Measurements from ENCODE around the gene CENPC. TPM values are rescaled to one million over a fixed set of nuclear protein-coding genes. Genes with fewer than 3 reads are reported as not detected.

The CENPC gene
- total RNA-seq, 1 experiment from 2014 or later: 17.7 TPM

GRCh38 chr4:67521506-67521905 is 23.8 kb downstream of the CENPC start:
- ChIA-PET POLR2A (no interaction called here), CTCF (no interaction called here)
- no peaks in the 10 kb centered on the region for H3K27me3 Mint-ChIP-seq (ENCODE audit: insufficient read depth, unreplicated experiment)
- DNase-seq (ENCODE audit: unreplicated experiment): no peak
- peaks cover 31% of the 10 kb centered on the region for H3K36me3 Mint-ChIP-seq (ENCODE audit: insufficient read depth, unreplicated experiment)
- TF ChIP-seq CTCF (IDR thresholded peaks at IDR 0.05; ENCODE audit: unreplicated experiment): no peak
- no peak overlapping the region for H3K4me3 Mint-ChIP-seq (ENCODE audit: unreplicated experiment)
- peaks cover 17% of the 10 kb centered on the region for H3K4me1 Mint-ChIP-seq (ENCODE audit: insufficient read depth, unreplicated experiment)
- BruUV-seq (replicated peaks): no TSS peak
- intact Hi-C loops (cut with micrococcal nuclease): no loop called here
- H3K9me3 Mint-ChIP-seq (ENCODE audit: unreplicated experiment): no peaks in the 10 kb centered on the region
- no peak overlapping the region for H3K27ac Mint-ChIP-seq (ENCODE audit: low read depth, unreplicated experiment)

- Mint-ChIP-seq H3K4me3 (ENCODE audit: unreplicated experiment) (no peak overlapping the region), H3K27me3 (ENCODE audit: insufficient read depth, unreplicated experiment) (no peaks in the 10 kb centered on the region), H3K27ac (ENCODE audit: low read depth, unreplicated experiment) (no peak overlapping the region), H3K36me3 (ENCODE audit: insufficient read depth, unreplicated experiment) (peaks cover 31% of the 10 kb centered on the region), H3K4me1 (ENCODE audit: insufficient read depth, unreplicated experiment) (peaks cover 16% of the 10 kb centered on the region), H3K9me3 (ENCODE audit: unreplicated experiment) (no peaks in the 10 kb centered on the region)
- no peak for TF ChIP-seq CTCF (IDR thresholded peaks at IDR 0.05; ENCODE audit: unreplicated experiment)
- CTCF ChIA-PET: no interaction called here
- POLR2A ChIA-PET: no interaction called here
- no peak for DNase-seq (ENCODE audit: unreplicated experiment)
- BruUV-seq (replicated peaks): no TSS peak
- intact Hi-C loops (cut with micrococcal nuclease): no loop called here
Measured at GRCh38 chr4:67520141-67520540, 25.2 kb downstream of the CENPC start.

GRCh38 chr4:67512501-67512900 is 32.8 kb downstream of the CENPC start:
- H3K4me3 Mint-ChIP-seq (ENCODE audit: unreplicated experiment): no peak overlapping the region
- no peak for TF ChIP-seq CTCF (IDR thresholded peaks at IDR 0.05; ENCODE audit: unreplicated experiment)
- no peaks in the 10 kb centered on the region for H3K4me1 Mint-ChIP-seq (ENCODE audit: insufficient read depth, unreplicated experiment)
- no peaks in the 10 kb centered on the region for H3K27me3 Mint-ChIP-seq (ENCODE audit: insufficient read depth, unreplicated experiment)
- no TSS peak for BruUV-seq (replicated peaks)
- ChIA-PET CTCF (interaction anchor here (0.6 kb wide), 1 partner anchor 9 kb away, joined by 3 read pairs; no protein-coding TSS in a partner anchor), POLR2A (no interaction called here)
- no peak for DNase-seq (ENCODE audit: unreplicated experiment)
- no peaks in the 10 kb centered on the region for H3K9me3 Mint-ChIP-seq (ENCODE audit: unreplicated experiment)
- H3K27ac Mint-ChIP-seq (ENCODE audit: low read depth, unreplicated experiment): no peak overlapping the region
- H3K36me3 Mint-ChIP-seq (ENCODE audit: insufficient read depth, unreplicated experiment): peaks cover 55% of the 10 kb centered on the region
- intact Hi-C loops (cut with micrococcal nuclease): no loop called here

- CTCF ChIA-PET: interaction anchor here (0.9 kb wide), 1 partner anchor 24 kb away, joined by 5 read pairs; no protein-coding TSS in a partner anchor
- no TSS peak for BruUV-seq (replicated peaks)
- Mint-ChIP-seq H3K4me1 (ENCODE audit: insufficient read depth, unreplicated experiment) (no peaks in the 10 kb centered on the region), H3K36me3 (ENCODE audit: insufficient read depth, unreplicated experiment) (peaks cover 35% of the 10 kb centered on the region), H3K4me3 (ENCODE audit: unreplicated experiment) (no peak overlapping the region), H3K27me3 (ENCODE audit: insufficient read depth, unreplicated experiment) (no peaks in the 10 kb centered on the region), H3K27ac (ENCODE audit: low read depth, unreplicated experiment) (no peak overlapping the region), H3K9me3 (ENCODE audit: unreplicated experiment) (no peaks in the 10 kb centered on the region)
- intact Hi-C loops (cut with micrococcal nuclease): no loop called here
- no peak for TF ChIP-seq CTCF (IDR thresholded peaks at IDR 0.05; ENCODE audit: unreplicated experiment)
- POLR2A ChIA-PET: no interaction called here
- DNase-seq (ENCODE audit: unreplicated experiment): no peak
Measured at GRCh38 chr4:67500373-67500772, 44.9 kb downstream of the CENPC start.
